22Rv1 (cell line): ENCODE data around the gene RACK1.

Experiments used
- CTCF ChIP-seq: fragments of 450-650 bp; IDR thresholded peaks from 2 replicates; pipeline ENCODE4 v1.5.1; 2017; ENCODE audit warnings: mild to moderate bottlenecking
- ZFX ChIP-seq: fragments of 450-650 bp; IDR thresholded peaks from 2 replicates; pipeline ENCODE4 v1.6.1; 2017; ENCODE audit warnings: antibody characterized with exemption, borderline replicate concordance

- no peak for TF ChIP-seq CTCF
- TF ChIP-seq ZFX, result no peak
Measured at GRCh38 chr5:181204113-181204825, 39.4 kb downstream of the RACK1 start.
